WTC11 (cell line): Measurements from ENCODE around the gene ASIC5. TPM values are rescaled to one million over a fixed set of nuclear protein-coding genes. Genes with fewer than 3 reads are reported as not detected.

Experiments
- ATAC-seq: fragments of 200-7000 bp; cut with Tn5 transposase; 2 replicates; pipeline ENCODE4 v1.10.0; 2021; ENCODE audit warnings: mild to moderate bottlenecking, moderate library complexity
- CTCF ChIA-PET: fragments of 300-600 bp; sonication (Branson Sonifier 250); formaldehyde crosslinking; loops from one replicate; lab custom pipeline; 2021; ENCODE audit warnings: antibody characterized with exemption; lab: Charles Lee
- POLR2A ChIA-PET: fragments of 350-600 bp; sonication (Branson Sonifier 250); formaldehyde crosslinking; loops from one replicate; lab custom pipeline; 2021; ENCODE audit warnings: antibody characterized with exemption; lab: Charles Lee
- DNase-seq: peaks from one replicate; pipeline ENCODE4 v3.0.0; 2021; ENCODE audit warnings: low spot score
- H3K27ac Mint-ChIP-seq: 2 replicates; pipeline ENCODE4 v1.8.0; 2021; ENCODE audit warnings: mixed read lengths
- H3K27me3 Mint-ChIP-seq: 2 replicates; pipeline ENCODE4 v1.8.0; 2021; ENCODE audit warnings: low read depth, mild to moderate bottlenecking, moderate library complexity, mixed read lengths
- H3K36me3 Mint-ChIP-seq: 2 replicates; pipeline ENCODE4 v1.8.0; 2021; ENCODE audit warnings: mixed read lengths
- H3K4me1 Mint-ChIP-seq: 2 replicates; pipeline ENCODE4 v1.8.0; 2022; ENCODE audit warnings: mixed read lengths
- H3K4me3 Mint-ChIP-seq: 2 replicates; pipeline ENCODE4 v1.8.0; 2021; ENCODE audit warnings: mild to moderate bottlenecking, moderate library complexity, mixed read lengths
- H3K9me3 Mint-ChIP-seq: 2 replicates; pipeline ENCODE4 v1.8.0; 2021; ENCODE audit warnings: mixed read lengths
- AFF4 ChIP-seq: sonication (generic); formaldehyde crosslinking; IDR thresholded peaks from 2 replicates; pipeline ENCODE4 v1.8.1; 2023; ENCODE audit warnings: mild to moderate bottlenecking, missing genetic modification reagents, borderline replicate concordance
- CBFB ChIP-seq: sonication (generic); formaldehyde crosslinking; IDR thresholded peaks from 2 replicates; pipeline ENCODE4 v1.8.1; 2022; ENCODE audit warnings: mild to moderate bottlenecking, low read depth, missing genetic modification reagents
- CDX4 ChIP-seq: fragments of 250-450 bp; sonication (Bioruptor Pico); IDR thresholded peaks from 2 replicates; pipeline ENCODE4 v1.9.0; 2021; ENCODE audit warnings: moderate library complexity, mild to moderate bottlenecking, inconsistent platforms, borderline replicate concordance
- CREB1 ChIP-seq: sonication (generic); formaldehyde crosslinking; IDR thresholded peaks from 2 replicates; pipeline ENCODE4 v1.8.0; 2023; ENCODE audit warnings: mild to moderate bottlenecking, missing genetic modification reagents
- CREM ChIP-seq: sonication (generic); formaldehyde crosslinking; IDR thresholded peaks from 2 replicates; pipeline ENCODE4 v1.8.1; 2022; ENCODE audit warnings: mild to moderate bottlenecking, missing genetic modification reagents, moderate library complexity
- ESRRA ChIP-seq: sonication (generic); formaldehyde crosslinking; IDR thresholded peaks from 2 replicates; pipeline ENCODE4 v1.8.1; 2022; ENCODE audit warnings: mild to moderate bottlenecking, missing genetic modification reagents, borderline replicate concordance
- ETV6 ChIP-seq: sonication (generic); formaldehyde crosslinking; IDR thresholded peaks from 2 replicates; pipeline ENCODE4 v1.8.1; 2022; ENCODE audit warnings: mild to moderate bottlenecking, missing genetic modification reagents
- GABPB1 ChIP-seq: sonication (generic); formaldehyde crosslinking; IDR thresholded peaks from 2 replicates; pipeline ENCODE4 v1.8.1; 2023; ENCODE audit warnings: mild to moderate bottlenecking, missing genetic modification reagents
- HMGA2 ChIP-seq: fragments of 250-450 bp; sonication (Bioruptor Pico); IDR thresholded peaks from 2 replicates; pipeline ENCODE4 v1.4.0; 2021; ENCODE audit warnings: mild to moderate bottlenecking, moderate library complexity
- IRF1 ChIP-seq: sonication (generic); formaldehyde crosslinking; IDR thresholded peaks from 2 replicates; pipeline ENCODE4 v1.8.0; 2023; ENCODE audit warnings: missing genetic modification reagents
- JUN ChIP-seq: sonication (generic); formaldehyde crosslinking; IDR thresholded peaks from 2 replicates; pipeline ENCODE4 v1.8.0; 2023; ENCODE audit warnings: mild to moderate bottlenecking, missing genetic modification reagents
- MYBL2 ChIP-seq: sonication (generic); formaldehyde crosslinking; IDR thresholded peaks from 2 replicates; pipeline ENCODE4 v1.8.1; 2023; ENCODE audit warnings: mild to moderate bottlenecking, moderate library complexity, missing genetic modification reagents
- SMAD4 ChIP-seq: sonication (generic); formaldehyde crosslinking; IDR thresholded peaks from 2 replicates; pipeline ENCODE4 v1.8.0; 2022; ENCODE audit warnings: mild to moderate bottlenecking, missing genetic modification reagents
- ZNF138 ChIP-seq: sonication (generic); formaldehyde crosslinking; conservative IDR thresholded peaks from 2 replicates; pipeline ENCODE4 v1.8.1; 2022; ENCODE audit warnings: mild to moderate bottlenecking, moderate library complexity, missing genetic modification reagents
- ZNF219 ChIP-seq: sonication (generic); formaldehyde crosslinking; IDR thresholded peaks from 2 replicates; pipeline ENCODE4 v1.8.0; 2023; ENCODE audit warnings: missing genetic modification reagents, mild to moderate bottlenecking, borderline replicate concordance
- ZNF232 ChIP-seq: sonication (generic); formaldehyde crosslinking; IDR thresholded peaks from 2 replicates; pipeline ENCODE4 v1.8.0; 2022; ENCODE audit warnings: mild to moderate bottlenecking, missing genetic modification reagents
- ZNF263 ChIP-seq: sonication (generic); formaldehyde crosslinking; IDR thresholded peaks from 2 replicates; pipeline ENCODE4 v1.8.1; 2022; ENCODE audit warnings: low read depth, mild to moderate bottlenecking, moderate library complexity, missing genetic modification reagents
- ZNF317 ChIP-seq: sonication (generic); formaldehyde crosslinking; IDR thresholded peaks from 2 replicates; pipeline ENCODE4 v1.8.1; 2023; ENCODE audit warnings: low read depth, mild to moderate bottlenecking, moderate library complexity, missing genetic modification reagents, borderline replicate concordance
- ZNF425 ChIP-seq: fragments of 250-450 bp; sonication (Bioruptor Pico); conservative IDR thresholded peaks from 2 replicates; pipeline ENCODE4 v1.9.0; 2021; ENCODE audit warnings: mild to moderate bottlenecking
- total RNA-seq: library from RNA; stranded (reverse); gene quantifications from 3 replicates; pipeline ENCODE4 v1.2.3, GENCODE V29; 2021
- TF ChIP-seq, protein P1 (sequence below): fragments of 250-450 bp; sonication (Bioruptor Pico); IDR thresholded peaks from 2 replicates; pipeline ENCODE4 v1.8.0; 2021; ENCODE audit warnings: mild to moderate bottlenecking

The ASIC5 gene
- total RNA-seq, 1 experiment from 2014 or later = not detected

DNA sequence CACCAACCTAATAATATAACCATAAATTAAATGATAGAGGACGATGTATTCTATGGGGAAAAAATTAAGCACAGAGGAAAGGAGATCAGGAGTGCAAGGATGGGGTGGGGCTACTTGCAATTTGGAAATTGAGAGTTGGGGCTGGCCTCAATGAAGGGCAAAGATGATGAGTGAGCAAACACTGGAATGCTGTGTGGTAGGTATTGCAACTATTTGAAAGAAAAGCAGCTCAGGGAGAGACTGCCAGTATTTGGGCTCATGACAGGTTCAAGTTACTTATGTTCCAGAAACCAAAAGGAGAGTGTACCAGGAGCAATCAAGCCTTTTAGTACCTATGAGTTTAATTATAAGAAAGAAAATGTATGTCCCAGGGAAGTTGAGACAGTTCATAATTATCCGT is 47.4 kb downstream of the ASIC5 start:
- TF ChIP-seq ZNF425 (CRISPR knock-in tag) = no peak
- TF ChIP-seq SMAD4 (CRISPR knock-in tag) = no peak
- TF ChIP-seq ZNF317 (CRISPR knock-in tag) = no peak
- no peak for TF ChIP-seq JUN
- no peak for TF ChIP-seq ETV6
- TF ChIP-seq ESRRA = no peak
- no peak for TF ChIP-seq IRF1 (CRISPR knock-in tag)
- TF ChIP-seq CBFB (CRISPR knock-in tag) = no peak
- TF ChIP-seq CREM (CRISPR knock-in tag) = no peak
- no peak for TF ChIP-seq GABPB1 (CRISPR knock-in tag)
- no peak for TF ChIP-seq ZNF219 (CRISPR knock-in tag)
- TF ChIP-seq, protein P1, sequence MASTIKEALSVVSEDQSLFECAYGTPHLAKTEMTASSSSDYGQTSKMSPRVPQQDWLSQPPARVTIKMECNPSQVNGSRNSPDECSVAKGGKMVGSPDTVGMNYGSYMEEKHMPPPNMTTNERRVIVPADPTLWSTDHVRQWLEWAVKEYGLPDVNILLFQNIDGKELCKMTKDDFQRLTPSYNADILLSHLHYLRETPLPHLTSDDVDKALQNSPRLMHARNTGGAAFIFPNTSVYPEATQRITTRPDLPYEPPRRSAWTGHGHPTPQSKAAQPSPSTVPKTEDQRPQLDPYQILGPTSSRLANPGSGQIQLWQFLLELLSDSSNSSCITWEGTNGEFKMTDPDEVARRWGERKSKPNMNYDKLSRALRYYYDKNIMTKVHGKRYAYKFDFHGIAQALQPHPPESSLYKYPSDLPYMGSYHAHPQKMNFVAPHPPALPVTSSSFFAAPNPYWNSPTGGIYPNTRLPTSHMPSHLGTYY (CRISPR knock-in tag) = no peak
- TF ChIP-seq, all 79 proteins: peak for 0
- DNase-seq = no peak
- H3K27ac Mint-ChIP-seq = no peak overlapping the region; the same call in 1 of the 2 replicates
- no peak overlapping the region for H3K4me3 Mint-ChIP-seq
- peaks cover 20% of the 10 kb centered on the region for H3K4me1 Mint-ChIP-seq
- POLR2A ChIA-PET = no interaction called here
- 0 out of 2 replicates have a peak, but pooled peaks cover 3% of the 10 kb centered on the region for H3K27me3 Mint-ChIP-seq
- CTCF ChIA-PET = interaction anchor here (1.9 kb wide), 1 partner anchor 135 kb away, joined by 11 read pairs; the partner anchor contains the start of gene CTSO
- H3K36me3 Mint-ChIP-seq = no peaks in the 10 kb centered on the region
- no peak for ATAC-seq
- no peaks in the 10 kb centered on the region for H3K9me3 Mint-ChIP-seq

GRCh38 chr4:155811083-155811482 is 55.0 kb downstream of the ASIC5 start:
- H3K36me3 Mint-ChIP-seq = no peaks in the 10 kb centered on the region
- H3K9me3 Mint-ChIP-seq = no peaks in the 10 kb centered on the region
- H3K4me3 Mint-ChIP-seq = no peak overlapping the region
- CTCF ChIA-PET = interaction anchor here (1.2 to 2.7 kb wide), 2 partner anchors 140 to 142 kb away, joined by 6 to 36 read pairs; partner anchors contain the start of gene CTSO
- no peak for TF ChIP-seq ZNF232 (CRISPR knock-in tag)
- TF ChIP-seq ZNF138 (CRISPR knock-in tag) = no peak
- no peak for TF ChIP-seq ZNF263 (CRISPR knock-in tag)
- no peak for TF ChIP-seq ZNF425 (CRISPR knock-in tag)
- no peak for TF ChIP-seq CREB1 (CRISPR knock-in tag)
- no peak for TF ChIP-seq IRF1 (CRISPR knock-in tag)
- TF ChIP-seq CDX4 (CRISPR knock-in tag) = no peak
- no peak for TF ChIP-seq MYBL2 (CRISPR knock-in tag)
- no peak for TF ChIP-seq AFF4
- TF ChIP-seq HMGA2 (CRISPR knock-in tag) = no peak
- TF ChIP-seq, protein P1 (CRISPR knock-in tag) = no peak
- TF ChIP-seq, all 79 proteins: peak for 0
- no peak overlapping the region for H3K27ac Mint-ChIP-seq
- ATAC-seq (no peak), DNase-seq (no peak)
- 0 out of 2 replicates have a peak, but pooled peaks cover 3% of the 10 kb centered on the region for H3K27me3 Mint-ChIP-seq
- H3K4me1 Mint-ChIP-seq = peaks cover 4% of the 10 kb centered on the region; the same call in 1 of the 2 replicates
- POLR2A ChIA-PET = no interaction called here
